Activated naive CD8-positive, alpha-beta T cell treated with anti-CD3 and anti-CD28 coated beads for 36 hours (primary cell): ENCODE measurements around the gene GLE1. TPM values are rescaled to one million over a fixed set of nuclear protein-coding genes. Genes with fewer than 3 reads are reported as not detected.
A peak's percentile ranks its signal among the peaks of the same experiment; 100 is the strongest.

ENCODE experiments used
- DNase-seq: peaks from one replicate; pipeline ENCODE4 v3.0.0; 2021
- H3K27ac Mint-ChIP-seq: one replicate; pipeline ENCODE4 v1.8.0; 2022; ENCODE audit warnings: mild to moderate bottlenecking, moderate library complexity, mixed read lengths
- H3K27me3 Mint-ChIP-seq: one replicate; pipeline ENCODE4 v1.8.0; 2022; ENCODE audit warnings: mild to moderate bottlenecking, mixed read lengths
- H3K36me3 Mint-ChIP-seq: one replicate; pipeline ENCODE4 v1.8.0; 2021; ENCODE audit warnings: mild to moderate bottlenecking, mixed read lengths
- H3K4me1 Mint-ChIP-seq: one replicate; pipeline ENCODE4 v1.8.0; 2021; ENCODE audit warnings: mixed read lengths
- H3K4me3 Mint-ChIP-seq: one replicate; pipeline ENCODE4 v1.8.0; 2022; ENCODE audit warnings: mild to moderate bottlenecking, moderate library complexity, mixed read lengths
- H3K9me3 Mint-ChIP-seq: one replicate; pipeline ENCODE4 v1.8.0; 2022; ENCODE audit warnings: mixed read lengths
- total RNA-seq, 2 experiments: library from RNA; stranded (reverse); gene quantifications; one replicate each; pipeline ENCODE4 v1.2.3, GENCODE V29; 2021

GLE1 gene
- total RNA-seq, result 10 to 100 TPM; 45.1 to 45.8 TPM

- peak; percentile 99 for DNase-seq
- Mint-ChIP-seq H3K27me3 (no peaks in the 10 kb centered on the region), H3K4me1 (peaks cover 22% of the 10 kb centered on the region), H3K27ac (peak within 1 kb of the TSS; percentile 97), H3K4me3 (peak within 1 kb of the TSS; percentile 99), H3K36me3 (peaks cover 10% of the 10 kb centered on the region), H3K9me3 (no peaks in the 10 kb centered on the region)
These were observed at the start of gene GLE1 for GRCh38 chr9:128504485-128505413. GLE1 (plus strand) TSS chr9:128504719; CDS start chr9:128504806, 87 bp downstream.

GRCh38 chr9:128454991-128455390 is 49.5 kb upstream of the GLE1 start:
- Mint-ChIP-seq H3K27ac (peak overlapping the region; percentile 34), H3K4me1 (peaks cover 10% of the 10 kb centered on the region), H3K27me3 (no peaks in the 10 kb centered on the region), H3K9me3 (no peaks in the 10 kb centered on the region), H3K4me3 (peak overlapping the region; percentile 64), H3K36me3 (peaks cover 3% of the 10 kb centered on the region)
- DNase-seq, result no peak

GRCh38 chr9:128455849-128456612 is 48.5 kb upstream of the GLE1 start, which contains the start of gene ODF2:
ODF2 (plus strand) TSS chr9:128456006; CDS start chr9:128456092, 86 bp downstream.
- H3K4me3 Mint-ChIP-seq, result peak within 1 kb of the TSS; percentile 89
- H3K27ac Mint-ChIP-seq, result peak within 1 kb of the TSS; percentile 93
- peaks cover 10% of the 10 kb centered on the region for H3K4me1 Mint-ChIP-seq
- no peaks in the 10 kb centered on the region for H3K27me3 Mint-ChIP-seq
- DNase-seq, result peak; percentile 99
- H3K36me3 Mint-ChIP-seq, result peaks cover 4% of the 10 kb centered on the region
- no peaks in the 10 kb centered on the region for H3K9me3 Mint-ChIP-seq

- Mint-ChIP-seq H3K9me3 (no peaks in the 10 kb centered on the region), H3K36me3 (peaks cover 9% of the 10 kb centered on the region), H3K27me3 (no peaks in the 10 kb centered on the region), H3K4me1 (peaks cover 10% of the 10 kb centered on the region), H3K4me3 (peak overlapping the region; percentile 89), H3K27ac (peak overlapping the region; percentile 93)
- peak; percentile 75 for DNase-seq
These were observed 47.9 kb upstream of the GLE1 start for GRCh38 chr9:128456613-128457061.

GRCh38 chr9:128457207-128457606 is 47.3 kb upstream of the GLE1 start:
- Mint-ChIP-seq H3K4me3 (peak overlapping the region; percentile 89), H3K9me3 (no peaks in the 10 kb centered on the region), H3K27me3 (no peaks in the 10 kb centered on the region), H3K36me3 (peaks cover 12% of the 10 kb centered on the region), H3K27ac (peak overlapping the region; percentile 62), H3K4me1 (peaks cover 10% of the 10 kb centered on the region)
- DNase-seq, result no peak

- Mint-ChIP-seq H3K36me3 (peaks cover 22% of the 10 kb centered on the region), H3K27me3 (no peaks in the 10 kb centered on the region), H3K4me1 (peaks cover 10% of the 10 kb centered on the region), H3K27ac (no peak overlapping the region), H3K9me3 (no peaks in the 10 kb centered on the region), H3K4me3 (no peak overlapping the region)
- DNase-seq, result no peak
These were observed 45.5 kb upstream of the GLE1 start for GRCh38 chr9:128459011-128459410.

- no peak overlapping the region for H3K4me3 Mint-ChIP-seq
- DNase-seq, result no peak
- H3K36me3 Mint-ChIP-seq, result peaks cover 19% of the 10 kb centered on the region
- H3K4me1 Mint-ChIP-seq, result peaks cover 7% of the 10 kb centered on the region
- H3K27me3 Mint-ChIP-seq, result no peaks in the 10 kb centered on the region
- H3K27ac Mint-ChIP-seq, result no peak overlapping the region
- no peaks in the 10 kb centered on the region for H3K9me3 Mint-ChIP-seq
These were observed 35.4 kb upstream of the GLE1 start for GRCh38 chr9:128469070-128469469.

GRCh38 chr9:128470560-128470959 is 34.0 kb upstream of the GLE1 start:
- no peak for DNase-seq
- Mint-ChIP-seq H3K27ac (no peak overlapping the region), H3K27me3 (no peaks in the 10 kb centered on the region), H3K9me3 (no peaks in the 10 kb centered on the region), H3K36me3 (peaks cover 24% of the 10 kb centered on the region), H3K4me3 (no peak overlapping the region), H3K4me1 (peaks cover 7% of the 10 kb centered on the region)

GRCh38 chr9:128473104-128473503 is 31.4 kb upstream of the GLE1 start:
- H3K9me3 Mint-ChIP-seq, result no peaks in the 10 kb centered on the region
- H3K27me3 Mint-ChIP-seq, result no peaks in the 10 kb centered on the region
- no peak overlapping the region for H3K4me3 Mint-ChIP-seq
- H3K4me1 Mint-ChIP-seq, result peaks cover 7% of the 10 kb centered on the region
- no peak for DNase-seq
- H3K27ac Mint-ChIP-seq, result no peak overlapping the region
- peaks cover 28% of the 10 kb centered on the region for H3K36me3 Mint-ChIP-seq

GRCh38 chr9:128475867-128476266 is 28.7 kb upstream of the GLE1 start:
- no peak overlapping the region for H3K4me3 Mint-ChIP-seq
- H3K9me3 Mint-ChIP-seq, result no peaks in the 10 kb centered on the region
- no peak for DNase-seq
- no peaks in the 10 kb centered on the region for H3K27me3 Mint-ChIP-seq
- H3K27ac Mint-ChIP-seq, result no peak overlapping the region
- H3K4me1 Mint-ChIP-seq, result no peaks in the 10 kb centered on the region
- peaks cover 29% of the 10 kb centered on the region for H3K36me3 Mint-ChIP-seq

GRCh38 chr9:128479262-128479661 is 25.3 kb upstream of the GLE1 start:
- DNase-seq, result no peak
- Mint-ChIP-seq H3K9me3 (no peaks in the 10 kb centered on the region), H3K27ac (no peak overlapping the region), H3K36me3 (peaks cover 27% of the 10 kb centered on the region), H3K4me1 (no peaks in the 10 kb centered on the region), H3K27me3 (no peaks in the 10 kb centered on the region), H3K4me3 (no peak overlapping the region)

GRCh38 chr9:128481561-128481960 is 23.0 kb upstream of the GLE1 start:
- no peak for DNase-seq
- H3K9me3 Mint-ChIP-seq, result no peaks in the 10 kb centered on the region
- H3K36me3 Mint-ChIP-seq, result peaks cover 27% of the 10 kb centered on the region
- H3K4me1 Mint-ChIP-seq, result no peaks in the 10 kb centered on the region
- no peak overlapping the region for H3K4me3 Mint-ChIP-seq
- H3K27me3 Mint-ChIP-seq, result no peaks in the 10 kb centered on the region
- no peak overlapping the region for H3K27ac Mint-ChIP-seq

- no peaks in the 10 kb centered on the region for H3K27me3 Mint-ChIP-seq
- no peaks in the 10 kb centered on the region for H3K4me1 Mint-ChIP-seq
- DNase-seq, result no peak
- no peak overlapping the region for H3K27ac Mint-ChIP-seq
- H3K36me3 Mint-ChIP-seq, result peaks cover 30% of the 10 kb centered on the region
- no peak overlapping the region for H3K4me3 Mint-ChIP-seq
- H3K9me3 Mint-ChIP-seq, result no peaks in the 10 kb centered on the region
These were observed 22.3 kb upstream of the GLE1 start for GRCh38 chr9:128482186-128482585.

GRCh38 chr9:128484686-128485413 is 19.7 kb upstream of the GLE1 start:
- no peaks in the 10 kb centered on the region for H3K4me1 Mint-ChIP-seq
- H3K4me3 Mint-ChIP-seq, result no peak overlapping the region
- H3K36me3 Mint-ChIP-seq, result peaks cover 34% of the 10 kb centered on the region
- H3K27ac Mint-ChIP-seq, result no peak overlapping the region
- no peaks in the 10 kb centered on the region for H3K27me3 Mint-ChIP-seq
- no peaks in the 10 kb centered on the region for H3K9me3 Mint-ChIP-seq
- DNase-seq, result no peak
